HG03103 (cell line): ENCODE measurements around the gene STOX1.
"Not testable (repeated sequence)": the region's sequence is repeated elsewhere in the genome, so short reads cannot be mapped to it uniquely, and the experiment has no call there.

ENCODE experiments used
- ATAC-seq: cut with Tn5 transposase; IDR thresholded peaks from one replicate; pipeline ENCODE4 v1.9.1; 2021; ENCODE audit warnings: low read depth; ENCODE audit not compliant: unreplicated experiment

The STOX1 gene

GRCh38 chr10:68826764-68827591, at the start of gene STOX1:
TSS of gene STOX1 (plus strand) at chr10:68827531. CDS start at chr10:68827624, 93 bp downstream.
- peak; percentile 51 for ATAC-seq

GRCh38 chr10:68781613-68782574, 45.4 kb upstream of the STOX1 start:
- no peak for ATAC-seq

- no peak for ATAC-seq
These were observed 42.9 kb upstream of the STOX1 start for GRCh38 chr10:68784476-68784875.

- no peak for ATAC-seq
These were observed 39.5 kb upstream of the STOX1 start for GRCh38 chr10:68787813-68788212.

GRCh38 chr10:68790476-68790875, 36.9 kb upstream of the STOX1 start:
- no peak for ATAC-seq

- ATAC-seq, result no peak
These were observed 35.2 kb upstream of the STOX1 start for GRCh38 chr10:68792115-68792514.

GRCh38 chr10:68795886-68796532, 31.3 kb upstream of the STOX1 start:
- ATAC-seq, result no peak

GRCh38 chr10:68796605-68797004, 30.7 kb upstream of the STOX1 start:
- no peak for ATAC-seq

- ATAC-seq, result no peak
These were observed 27.1 kb upstream of the STOX1 start for GRCh38 chr10:68800211-68800610.

- ATAC-seq, result no peak
These were observed 22.6 kb upstream of the STOX1 start for GRCh38 chr10:68804692-68805091.

GRCh38 chr10:68810830-68811229, 16.5 kb upstream of the STOX1 start:
- not testable (repeated sequence) for ATAC-seq

- ATAC-seq, result no peak
These were observed 15.9 kb upstream of the STOX1 start for GRCh38 chr10:68811314-68812009.

- ATAC-seq, result no peak
These were observed 14.9 kb upstream of the STOX1 start for GRCh38 chr10:68812420-68812819.

GRCh38 chr10:68813559-68813958, 13.8 kb upstream of the STOX1 start:
- no peak for ATAC-seq

GRCh38 chr10:68816796-68817412, 10.4 kb upstream of the STOX1 start:
- ATAC-seq, result no peak

- ATAC-seq, result not testable (repeated sequence)
These were observed 7.0 kb upstream of the STOX1 start for GRCh38 chr10:68820359-68820758.

GRCh38 chr10:68822626-68823025, 4.7 kb upstream of the STOX1 start:
- ATAC-seq, result not testable (repeated sequence)

- peak; percentile 37 for ATAC-seq
These were observed 245 bp downstream of the STOX1 start for GRCh38 chr10:68827592-68827959.

- peak; percentile 43 for ATAC-seq
These were observed 811 bp downstream of the STOX1 start for GRCh38 chr10:68828083-68828601.

- no peak for ATAC-seq
These were observed 1.5 kb downstream of the STOX1 start for GRCh38 chr10:68828833-68829232.
